ENCODE results near the gene MATN3. TPM values are rescaled to one million over a fixed set of nuclear protein-coding genes. Genes with fewer than 3 reads are reported as not detected.

Gene MATN3
- polyA plus RNA-seq, 3 donors = not detected

DNA sequence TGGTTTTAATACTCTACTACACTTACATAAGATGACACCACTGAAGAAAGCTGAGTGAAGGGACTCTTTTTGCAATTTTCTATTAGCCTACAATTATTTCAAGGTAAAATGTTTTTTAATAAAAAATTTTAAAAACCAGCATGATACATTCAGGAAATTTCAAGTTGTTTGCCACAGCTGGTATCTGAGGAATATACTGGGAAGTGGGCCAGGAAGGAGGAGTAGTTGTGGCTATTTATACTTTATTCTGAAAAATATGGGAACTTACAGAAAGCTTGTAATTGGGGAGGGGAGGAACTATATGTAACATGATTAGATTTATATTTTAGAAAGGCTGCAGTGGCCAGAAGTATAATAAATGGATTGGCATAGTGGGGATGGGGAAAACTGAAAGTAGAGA, 63.4 kb downstream of the MATN3 start:
- no peak overlapping the region for H3K9ac ChIP-seq (ENCODE audit: insufficient read depth, low read length, poor library complexity, severe bottlenecking)
- no peak overlapping the region for H3K4me2 ChIP-seq (replicated peaks; ENCODE audit: extremely low read depth, low read length, poor library complexity, severe bottlenecking)
- H4K20me1 ChIP-seq (ENCODE audit: insufficient read depth, low read length) = no peaks in the 10 kb centered on the region
- no peaks in the 10 kb centered on the region for H3K27me3 ChIP-seq (ENCODE audit: control insufficient read depth in 2 of 2, insufficient read depth in 2 of 2, low read length in 2 of 2)
- no peaks in the 10 kb centered on the region for H3K4me1 ChIP-seq (ENCODE audit: control insufficient read depth in 1 of 2, insufficient read depth in 2 of 2, low read length in 2 of 2)
- intact Hi-C loops (cut with micrococcal nuclease) = no loop called here
- no peak overlapping the region for H3K4me3 ChIP-seq (replicated peaks in 1 of 3; ENCODE audit: low read depth in 2 of 3, low read length in 3 of 3)
- TF ChIP-seq, protein P1, sequence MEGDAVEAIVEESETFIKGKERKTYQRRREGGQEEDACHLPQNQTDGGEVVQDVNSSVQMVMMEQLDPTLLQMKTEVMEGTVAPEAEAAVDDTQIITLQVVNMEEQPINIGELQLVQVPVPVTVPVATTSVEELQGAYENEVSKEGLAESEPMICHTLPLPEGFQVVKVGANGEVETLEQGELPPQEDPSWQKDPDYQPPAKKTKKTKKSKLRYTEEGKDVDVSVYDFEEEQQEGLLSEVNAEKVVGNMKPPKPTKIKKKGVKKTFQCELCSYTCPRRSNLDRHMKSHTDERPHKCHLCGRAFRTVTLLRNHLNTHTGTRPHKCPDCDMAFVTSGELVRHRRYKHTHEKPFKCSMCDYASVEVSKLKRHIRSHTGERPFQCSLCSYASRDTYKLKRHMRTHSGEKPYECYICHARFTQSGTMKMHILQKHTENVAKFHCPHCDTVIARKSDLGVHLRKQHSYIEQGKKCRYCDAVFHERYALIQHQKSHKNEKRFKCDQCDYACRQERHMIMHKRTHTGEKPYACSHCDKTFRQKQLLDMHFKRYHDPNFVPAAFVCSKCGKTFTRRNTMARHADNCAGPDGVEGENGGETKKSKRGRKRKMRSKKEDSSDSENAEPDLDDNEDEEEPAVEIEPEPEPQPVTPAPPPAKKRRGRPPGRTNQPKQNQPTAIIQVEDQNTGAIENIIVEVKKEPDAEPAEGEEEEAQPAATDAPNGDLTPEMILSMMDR (IDR thresholded peaks at IDR 0.05) = no peak
- no peak overlapping the region for H3K27ac ChIP-seq (ENCODE audit: low read depth in 1 of 2, low read length in 2 of 2)
- no peaks in the 10 kb centered on the region for H3K36me3 ChIP-seq (replicated peaks in 1 of 2; ENCODE audit: control insufficient read depth in 1 of 2, insufficient read depth in 2 of 2, low read length in 2 of 2)
- no peak overlapping the region for H3K4me3 Mint-ChIP-seq
- no peak overlapping the region for H3K27ac Mint-ChIP-seq
- H3K4me1 Mint-ChIP-seq = no peaks in the 10 kb centered on the region
- no peaks in the 10 kb centered on the region for H3K79me2 ChIP-seq (ENCODE audit: insufficient read depth, low read length)
- H2AFZ ChIP-seq (ENCODE audit: insufficient read depth, low read depth, low read length, poor library complexity, severe bottlenecking) = no peak overlapping the region
- H3K36me3 Mint-ChIP-seq = no peaks in the 10 kb centered on the region
- no peaks in the 10 kb centered on the region for H3K9me3 Mint-ChIP-seq
- DNase-seq = no peak
- no peaks in the 10 kb centered on the region for H3K9me3 ChIP-seq (replicated peaks in 1 of 2; ENCODE audit: control insufficient read depth in 1 of 2, insufficient read depth in 1 of 2, low read length in 2 of 2)
- H3K27me3 Mint-ChIP-seq (ENCODE audit: low read depth in 3 of 3) = no peaks in the 10 kb centered on the region

DNA sequence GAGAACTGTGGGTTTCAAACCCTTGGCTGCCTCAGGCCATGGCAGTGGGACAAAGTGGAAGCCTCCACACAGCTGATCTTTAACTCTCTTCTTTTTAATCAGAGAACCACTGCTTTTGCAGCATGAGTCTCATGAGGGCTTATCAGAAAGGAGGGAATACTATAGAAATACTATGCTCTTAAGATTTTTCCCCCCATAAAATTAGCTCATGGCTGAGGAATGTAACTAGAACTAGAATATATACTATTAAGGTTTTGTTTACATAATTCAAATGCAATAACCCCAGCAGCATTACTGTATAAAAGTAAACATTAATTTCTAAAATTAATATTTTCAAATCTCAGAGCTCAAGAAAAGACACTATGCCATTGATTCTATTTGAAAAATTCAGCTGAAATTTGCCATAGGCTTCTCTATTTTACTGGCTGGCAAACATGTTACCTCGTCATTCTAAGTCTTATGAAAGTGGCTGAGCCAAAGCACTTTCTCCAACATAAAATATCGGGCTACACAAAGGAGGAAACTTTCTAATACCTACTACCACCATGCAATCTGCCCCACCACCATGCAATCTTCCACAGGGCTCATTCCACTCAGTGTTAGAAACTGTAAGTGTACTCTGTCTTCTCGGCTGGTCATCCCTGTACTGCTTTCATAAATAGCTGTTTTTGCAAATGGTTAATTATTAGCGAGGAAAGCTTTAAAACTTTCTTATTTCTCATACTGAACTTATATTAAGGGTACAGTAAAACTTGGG, 65.1 kb downstream of the MATN3 start:
- intact Hi-C loops (cut with micrococcal nuclease) = no loop called here
- Mint-ChIP-seq H3K4me1 (no peaks in the 10 kb centered on the region), H3K9me3 (no peaks in the 10 kb centered on the region), H3K27ac (no peak overlapping the region), H3K27me3 (ENCODE audit: low read depth in 3 of 3) (no peaks in the 10 kb centered on the region), H3K4me3 (no peak overlapping the region), H3K36me3 (peaks cover 0 to 1% of the 10 kb centered on the region in 2 donors)
- Histone ChIP-seq H3K27me3 (ENCODE audit: control insufficient read depth in 2 of 2, insufficient read depth in 2 of 2, low read length in 2 of 2) (no peaks in the 10 kb centered on the region), H3K27ac (ENCODE audit: low read depth in 1 of 2, low read length in 2 of 2) (no peak overlapping the region), H2AFZ (ENCODE audit: insufficient read depth, low read depth, low read length, poor library complexity, severe bottlenecking) (no peak overlapping the region), H3K4me2 (replicated peaks; ENCODE audit: extremely low read depth, low read length, poor library complexity, severe bottlenecking) (no peak overlapping the region), H4K20me1 (ENCODE audit: insufficient read depth, low read length) (no peaks in the 10 kb centered on the region), H3K79me2 (ENCODE audit: insufficient read depth, low read length) (no peaks in the 10 kb centered on the region), H3K4me3 (replicated peaks in 1 of 3; ENCODE audit: low read depth in 2 of 3, low read length in 3 of 3) (no peak overlapping the region), H3K9ac (ENCODE audit: insufficient read depth, low read length, poor library complexity, severe bottlenecking) (no peak overlapping the region), H3K4me1 (ENCODE audit: control insufficient read depth in 1 of 2, insufficient read depth in 2 of 2, low read length in 2 of 2) (no peaks in the 10 kb centered on the region), H3K9me3 (replicated peaks in 1 of 2; ENCODE audit: control insufficient read depth in 1 of 2, insufficient read depth in 1 of 2, low read length in 2 of 2) (no peaks in the 10 kb centered on the region), H3K36me3 (replicated peaks in 1 of 2; ENCODE audit: control insufficient read depth in 1 of 2, insufficient read depth in 2 of 2, low read length in 2 of 2) (no peaks in the 10 kb centered on the region)
- no peak for DNase-seq
- TF ChIP-seq, protein P1 (IDR thresholded peaks at IDR 0.05) = no peak
- 79% methylated on average over 2 of the region's 4 CpGs for WGBS (ENCODE audit: insufficient coverage)

Measured in CD14-positive monocyte (primary cell).